Dedifferentiated amniotic fluid mesenchymal stem cell (primary cell): Measurements from ENCODE around the gene TTR.

Experiments used
- DNase-seq: peaks from one replicate; pipeline ENCODE4 v3.0.0-alpha.2; 2016; ENCODE audit errors: extremely low spot score

The TTR gene

DNA sequence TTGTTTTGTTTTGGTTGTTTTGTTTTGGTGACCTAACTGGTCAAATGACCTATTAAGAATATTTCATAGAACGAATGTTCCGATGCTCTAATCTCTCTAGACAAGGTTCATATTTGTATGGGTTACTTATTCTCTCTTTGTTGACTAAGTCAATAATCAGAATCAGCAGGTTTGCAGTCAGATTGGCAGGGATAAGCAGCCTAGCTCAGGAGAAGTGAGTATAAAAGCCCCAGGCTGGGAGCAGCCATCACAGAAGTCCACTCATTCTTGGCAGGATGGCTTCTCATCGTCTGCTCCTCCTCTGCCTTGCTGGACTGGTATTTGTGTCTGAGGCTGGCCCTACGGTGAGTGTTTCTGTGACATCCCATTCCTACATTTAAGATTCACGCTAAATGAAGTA lies at the start of gene TTR:
TTR (plus strand) TSS at position 250 of the 400 bp plus-strand sequence; CDS start at position 276, 26 bp downstream.
- DNase-seq, result no peak

DNA sequence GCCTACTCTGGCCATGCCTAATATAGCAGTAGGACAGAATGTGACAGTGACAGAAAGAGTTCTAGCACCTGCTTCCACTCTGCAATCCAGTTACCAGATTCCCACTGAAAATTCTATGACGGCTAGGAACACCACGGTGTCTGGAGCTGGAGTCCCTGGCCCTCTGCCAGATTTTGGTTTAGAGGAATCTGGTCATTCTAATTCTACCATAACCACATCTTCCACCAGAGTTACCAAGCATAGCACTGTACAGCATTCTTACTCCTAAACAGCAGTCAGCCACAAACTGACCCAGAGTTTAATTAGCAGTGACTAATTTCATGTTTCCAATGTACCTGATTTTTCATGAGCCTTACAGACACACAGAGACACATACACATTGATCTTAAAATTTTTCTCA lies 45.2 kb upstream of the TTR start:
- DNase-seq, result no peak

DNA sequence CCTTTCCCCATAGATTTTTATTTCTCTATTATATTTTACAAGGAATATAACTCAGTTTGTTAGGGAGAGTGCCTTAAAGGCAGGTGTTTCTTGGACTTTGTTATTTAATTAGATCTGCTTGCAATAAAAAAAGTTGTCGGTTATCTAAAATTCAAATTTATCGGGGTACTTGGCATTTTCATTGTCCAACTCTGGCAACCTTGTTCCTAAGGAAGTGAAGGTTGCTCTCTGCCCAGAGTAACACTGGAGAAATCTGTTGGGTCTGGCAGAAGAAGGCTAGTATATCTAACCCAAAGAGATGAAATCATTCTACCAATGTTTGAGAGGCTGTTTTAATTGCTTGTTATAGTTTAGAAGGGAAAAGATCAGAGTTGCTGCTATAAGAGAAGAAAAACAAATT lies 42.8 kb upstream of the TTR start:
- no peak for DNase-seq

DNA sequence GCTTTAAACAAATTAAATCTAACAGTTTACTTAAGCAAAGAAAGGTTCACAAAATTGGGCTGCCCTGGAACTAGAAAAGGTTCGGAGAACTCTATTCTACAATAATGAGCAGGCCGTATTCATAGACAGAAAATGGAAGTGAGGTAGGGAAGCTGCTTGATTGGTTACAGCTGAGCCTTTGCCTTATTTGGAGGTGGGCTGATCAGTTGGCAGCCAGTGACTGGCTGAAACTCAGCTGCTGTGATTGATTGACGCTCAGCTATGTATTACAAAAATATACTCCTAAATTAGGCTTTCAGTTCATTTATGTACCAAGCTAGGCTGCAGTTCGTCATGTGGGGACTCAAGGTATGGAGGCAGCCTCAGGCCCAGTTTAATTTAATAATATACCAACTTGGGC lies 42.3 kb upstream of the TTR start:
- DNase-seq, result no peak

DNA sequence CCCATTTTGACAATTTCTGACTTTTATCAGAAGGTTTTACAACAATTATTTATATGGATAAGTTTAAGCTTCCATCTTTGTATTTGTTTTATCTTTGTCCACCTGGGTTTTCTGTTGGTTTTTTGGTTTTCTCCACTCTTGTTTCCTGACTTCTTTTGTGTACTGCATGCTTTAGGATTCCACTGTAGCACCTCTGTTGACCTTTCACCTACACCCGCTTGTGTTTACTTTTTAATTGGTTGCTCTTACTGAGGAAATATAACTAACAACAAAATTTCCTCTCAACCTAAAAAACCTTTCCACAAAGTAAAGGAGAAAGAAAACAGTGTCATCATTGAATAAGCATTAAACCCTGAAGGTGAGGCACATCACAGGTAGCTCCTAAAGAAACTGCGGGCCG lies 39.8 kb upstream of the TTR start:
- no peak for DNase-seq

DNA sequence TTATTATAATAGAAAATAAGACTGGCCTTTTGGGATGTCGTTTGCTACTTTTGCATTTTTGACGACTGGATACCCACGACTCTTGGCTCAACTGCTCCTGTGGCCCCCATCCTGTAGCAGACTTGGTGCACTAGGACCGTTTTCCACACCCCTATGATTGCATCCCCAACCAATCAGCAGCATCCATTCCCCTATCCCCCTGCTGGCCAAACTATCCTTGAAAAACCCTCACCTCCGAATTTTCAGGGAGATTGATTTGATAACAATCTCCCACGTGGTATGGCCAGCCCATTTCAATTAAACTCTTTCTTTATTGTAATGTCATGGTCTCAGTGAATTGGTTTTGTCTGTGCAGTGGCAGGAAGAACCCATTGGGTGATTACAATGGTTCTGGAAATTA lies 37.9 kb upstream of the TTR start:
- no peak for DNase-seq

DNA sequence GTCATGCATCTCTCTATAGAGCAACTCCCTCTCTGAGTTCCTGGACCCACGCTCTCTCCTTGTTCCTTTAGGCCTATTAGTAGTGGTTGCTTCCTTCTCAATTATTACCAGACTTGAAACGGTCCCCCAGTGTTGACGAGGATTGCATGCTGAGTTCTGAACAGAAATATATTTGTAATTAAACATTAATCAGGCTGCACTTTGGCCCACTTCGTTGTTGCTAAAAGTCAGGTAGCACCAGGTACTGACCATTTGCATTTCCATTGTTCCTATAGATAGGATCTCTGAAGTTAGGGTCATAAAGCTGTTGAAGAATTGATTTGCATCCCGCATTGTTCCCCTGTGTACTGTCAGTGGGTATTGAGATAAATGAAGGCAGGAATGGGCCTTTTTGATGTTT lies 36.9 kb upstream of the TTR start:
- DNase-seq, result no peak

DNA sequence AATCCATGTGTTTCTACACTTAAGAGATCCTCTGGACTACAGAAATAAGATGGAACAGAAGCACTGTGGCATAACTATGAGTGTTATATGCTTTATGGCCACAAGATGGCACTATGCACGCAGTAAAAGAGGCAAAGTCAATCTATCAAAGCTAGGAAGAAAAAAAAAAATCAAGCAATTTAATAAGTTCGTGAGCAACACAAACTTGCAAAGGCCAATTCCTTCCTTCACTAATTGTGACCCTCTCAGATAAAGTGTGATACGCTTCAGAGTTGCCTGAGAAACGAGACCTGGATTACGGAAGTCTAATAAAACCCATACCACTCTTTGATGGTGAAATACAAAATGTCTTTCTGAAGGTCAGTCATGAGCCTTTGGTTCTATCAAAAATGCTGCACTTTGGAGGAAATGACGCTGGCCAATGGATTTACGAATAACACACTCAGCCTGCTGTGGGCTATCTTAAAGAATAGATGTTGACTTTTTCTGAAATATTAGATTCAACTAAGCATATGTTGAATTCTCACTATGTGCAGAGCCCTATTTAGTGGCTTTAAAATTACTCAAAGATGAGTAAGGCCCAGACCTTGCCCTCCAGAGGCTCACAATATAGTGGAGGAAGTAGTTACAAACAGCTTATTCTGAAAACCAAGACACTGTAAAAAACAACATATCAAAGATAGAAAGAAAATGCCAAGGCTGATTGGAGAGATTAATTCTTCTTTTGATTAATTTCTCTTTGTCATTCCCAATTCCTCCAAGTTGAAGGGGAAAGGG lies 35.5 kb upstream of the TTR start:
- peak; percentile 72 for DNase-seq

DNA sequence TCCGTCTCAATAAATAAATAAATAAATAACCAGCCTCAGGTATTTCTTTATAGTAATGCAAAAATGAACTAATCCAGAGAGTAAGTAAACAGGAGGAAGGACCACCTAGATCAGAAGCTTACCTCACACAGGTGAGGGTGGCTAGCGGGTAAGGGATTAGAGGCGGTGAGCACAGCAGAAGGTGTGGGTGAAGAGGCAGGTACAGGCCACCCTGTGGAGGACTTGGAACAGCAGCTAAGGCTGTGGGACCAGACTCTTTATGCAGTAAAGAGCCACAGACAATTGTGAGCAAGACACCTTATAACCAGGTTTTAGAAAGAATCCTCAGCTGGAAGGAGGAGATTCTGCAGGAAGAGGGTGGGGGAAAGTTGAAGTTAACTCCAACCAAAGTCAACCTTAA lies 34.2 kb upstream of the TTR start:
- no peak for DNase-seq

DNA sequence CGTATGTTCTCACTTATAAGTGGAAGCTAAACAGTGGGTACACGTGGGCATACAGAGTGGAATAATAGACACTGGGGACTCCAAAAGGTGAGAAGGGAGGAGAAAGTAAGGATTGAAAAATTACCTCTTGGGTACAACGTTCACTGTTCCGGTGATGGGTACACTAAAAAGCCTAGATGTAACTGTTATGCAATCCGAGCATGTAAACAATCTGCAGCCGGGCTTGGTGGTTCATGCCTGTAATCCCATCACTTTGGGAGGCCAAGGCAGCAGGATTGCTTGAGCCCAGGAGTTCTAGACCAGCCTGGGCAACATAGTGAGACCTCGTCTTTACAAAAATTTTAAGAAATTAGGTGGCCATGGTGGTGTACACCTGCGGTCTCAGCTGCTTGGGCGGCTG lies 33.1 kb upstream of the TTR start:
- no peak for DNase-seq

DNA sequence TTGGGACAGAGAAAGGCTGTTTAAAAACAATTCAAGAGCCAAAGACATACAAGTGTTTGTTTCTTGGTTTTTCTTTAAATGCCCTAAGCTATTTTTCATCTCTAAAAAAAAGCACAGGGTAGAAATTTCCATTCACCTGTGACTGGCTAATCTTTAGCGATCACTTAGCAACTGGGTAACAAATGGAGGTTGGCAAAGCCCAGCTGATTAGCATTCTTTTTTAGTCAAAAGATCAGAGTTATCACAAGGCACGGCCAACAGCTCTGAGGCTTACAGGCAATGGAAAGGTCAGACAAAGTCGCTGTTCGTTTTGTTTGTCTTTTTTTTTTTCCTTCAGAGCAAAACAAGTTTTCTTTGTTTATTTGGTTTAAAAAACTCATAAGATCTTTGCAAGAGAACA lies 29.0 kb upstream of the TTR start:
- no peak for DNase-seq

DNA sequence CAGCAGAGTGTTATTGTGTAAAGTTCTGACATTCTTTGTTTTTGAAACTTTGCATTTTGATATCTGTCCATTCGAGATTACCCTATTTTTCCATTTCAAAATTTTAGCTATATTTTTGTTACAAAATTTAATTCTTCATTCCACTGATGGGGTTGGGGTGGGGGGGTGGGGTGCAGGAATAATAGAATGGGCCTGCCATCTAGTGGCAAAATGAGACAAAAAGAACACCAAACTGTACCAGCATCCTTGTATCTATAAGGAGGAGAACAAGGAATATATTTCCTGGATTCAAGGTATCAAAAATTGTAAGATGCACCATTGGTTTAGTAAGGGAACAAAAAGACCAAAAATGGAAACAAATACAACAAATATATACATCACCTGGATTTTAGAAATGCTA lies 27.9 kb upstream of the TTR start:
- DNase-seq, result no peak

DNA sequence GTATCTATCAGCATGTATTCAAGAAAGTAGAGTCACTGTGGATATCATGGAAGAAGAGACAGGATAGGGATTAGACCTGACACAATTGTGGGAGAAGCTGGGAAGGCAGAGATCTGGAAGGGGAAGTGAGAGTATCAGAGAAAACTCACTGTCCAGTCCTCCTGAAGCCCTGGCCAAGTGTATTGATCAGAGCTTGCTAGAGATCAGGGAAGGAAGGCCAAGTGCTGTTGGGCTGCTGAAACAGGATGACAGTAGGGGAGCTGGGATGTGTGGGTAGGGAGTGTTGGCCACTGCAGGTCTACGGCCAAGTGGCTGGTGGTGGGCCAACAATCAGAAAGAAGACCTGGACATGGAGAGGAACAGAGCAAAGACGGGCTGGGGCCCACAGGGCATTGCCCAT lies 26.3 kb upstream of the TTR start:
- no peak for DNase-seq

DNA sequence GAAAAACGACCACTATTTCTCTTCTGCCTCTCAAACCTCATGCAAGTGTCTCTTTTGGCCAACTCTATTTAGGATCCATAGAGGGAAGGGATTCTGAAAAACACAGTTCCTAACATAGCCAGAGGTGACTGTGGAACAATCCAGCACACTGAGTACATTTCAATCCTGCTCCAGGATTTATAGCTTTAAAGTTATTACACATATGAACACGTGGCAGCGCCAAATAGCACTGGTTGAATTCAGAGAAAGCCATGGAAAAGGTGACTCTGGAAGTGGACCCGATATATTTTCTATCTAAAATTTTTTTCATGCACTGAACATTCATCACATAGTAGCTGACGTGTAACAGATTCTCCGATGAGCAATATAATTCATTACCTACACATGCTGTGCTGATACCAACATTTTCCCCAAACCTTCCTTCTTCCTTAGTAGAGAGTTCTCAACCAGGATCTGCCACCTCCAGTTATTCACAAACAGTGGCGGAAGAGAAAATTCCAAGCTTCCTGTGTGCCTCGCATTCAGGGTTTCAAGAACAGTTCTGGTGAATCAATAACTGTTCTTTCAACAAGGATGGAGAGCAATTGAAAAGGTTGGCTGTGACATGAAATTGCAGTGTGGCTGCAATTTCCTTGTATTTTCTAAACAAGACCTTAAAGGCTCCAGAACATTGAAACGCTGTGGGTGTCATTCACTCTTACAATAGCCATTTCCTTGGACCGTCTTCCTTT lies 25.7 kb upstream of the TTR start:
- DNase-seq, result no peak

DNA sequence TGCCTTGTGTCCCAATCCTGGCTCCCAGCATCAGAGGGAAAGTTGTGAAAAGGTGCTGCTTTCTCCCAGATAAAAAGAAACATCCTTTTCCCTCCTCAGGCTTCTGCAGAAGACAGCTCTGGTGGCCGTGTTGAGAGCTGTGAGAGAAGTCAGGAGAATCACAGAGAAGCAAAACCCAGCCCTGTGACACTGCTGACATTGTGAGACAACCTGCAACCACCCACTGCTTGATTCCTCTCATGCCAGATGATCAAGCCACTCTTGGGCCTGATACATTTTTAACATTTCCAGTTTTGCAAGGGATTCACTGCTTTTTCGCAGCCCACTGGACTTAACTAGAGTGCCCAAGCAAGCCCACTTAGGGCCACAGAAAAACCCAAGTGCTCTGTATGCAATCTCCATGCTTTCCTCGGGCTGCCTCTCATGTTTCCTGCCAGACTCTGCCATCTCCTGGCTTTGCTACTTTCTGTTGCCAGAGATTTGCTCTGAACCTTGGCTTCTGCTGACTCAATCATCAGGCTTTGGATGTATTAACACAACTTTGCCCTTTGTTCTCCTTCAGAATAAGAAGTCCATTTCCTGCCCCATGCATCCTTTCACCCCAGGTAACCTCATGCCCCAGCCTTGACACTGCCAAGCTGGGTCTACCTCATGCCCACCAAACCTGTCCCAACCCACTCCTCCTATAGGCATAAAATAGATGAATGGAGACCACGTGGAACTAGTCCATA lies 24.9 kb upstream of the TTR start:
- DNase-seq, result no peak

DNA sequence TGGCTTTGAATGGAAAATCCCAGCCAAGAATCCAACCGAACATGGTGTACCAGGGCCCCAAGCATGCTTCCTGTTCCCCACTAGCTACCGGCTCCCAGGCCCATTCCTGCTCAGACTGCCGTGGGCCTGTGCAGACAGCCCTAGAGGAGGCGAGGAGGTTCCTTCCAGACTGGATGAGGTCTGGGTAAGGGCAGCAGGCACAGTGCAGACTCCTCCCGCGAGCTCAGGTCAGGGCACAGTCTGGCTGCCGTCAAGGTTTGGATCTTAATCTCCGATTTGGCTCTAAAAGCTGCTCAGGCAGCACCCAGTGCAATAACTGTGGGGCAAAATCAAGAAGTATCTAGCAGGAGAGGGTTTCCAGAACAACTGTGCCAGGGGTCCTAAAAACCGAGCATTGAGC lies 19.3 kb upstream of the TTR start:
- DNase-seq, result no peak

DNA sequence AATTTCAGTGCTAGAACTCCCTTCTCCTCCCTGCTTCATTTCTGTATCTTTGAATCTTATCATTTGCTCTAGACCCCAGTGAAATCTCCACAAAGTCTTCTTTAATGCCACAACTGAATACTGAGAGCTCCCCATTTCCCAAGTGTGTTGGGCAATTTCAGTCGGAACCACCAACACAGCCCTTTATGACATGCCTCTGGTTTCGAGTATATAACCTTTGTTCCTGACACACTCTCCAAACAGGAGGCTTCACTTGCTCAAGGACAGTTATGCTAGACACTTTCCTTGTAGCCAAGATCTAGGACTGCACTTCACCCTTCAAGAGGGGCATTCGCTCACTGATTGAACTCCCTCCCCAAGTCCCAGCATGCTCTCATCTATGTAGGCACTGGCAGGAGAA lies 18.6 kb upstream of the TTR start:
- DNase-seq, result no peak

DNA sequence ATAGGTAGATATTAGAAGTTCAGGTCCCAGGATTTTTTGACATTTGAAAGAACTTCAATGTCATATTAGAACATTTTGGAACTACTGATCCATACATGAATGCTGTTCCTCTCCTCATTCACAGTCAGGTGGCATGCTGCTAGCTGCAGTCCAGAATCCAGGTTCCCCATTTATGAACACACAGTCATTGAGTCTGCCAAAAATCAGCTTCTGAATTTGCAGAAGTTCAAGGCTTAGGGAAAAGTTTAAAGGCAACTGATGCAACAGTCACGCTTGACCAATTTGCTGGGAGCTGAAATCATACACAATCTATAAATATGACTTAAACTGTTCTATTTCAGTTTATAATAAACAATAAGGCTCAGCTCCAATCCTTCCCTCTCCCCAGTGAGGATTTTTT lies 17.3 kb upstream of the TTR start:
- DNase-seq, result no peak

DNA sequence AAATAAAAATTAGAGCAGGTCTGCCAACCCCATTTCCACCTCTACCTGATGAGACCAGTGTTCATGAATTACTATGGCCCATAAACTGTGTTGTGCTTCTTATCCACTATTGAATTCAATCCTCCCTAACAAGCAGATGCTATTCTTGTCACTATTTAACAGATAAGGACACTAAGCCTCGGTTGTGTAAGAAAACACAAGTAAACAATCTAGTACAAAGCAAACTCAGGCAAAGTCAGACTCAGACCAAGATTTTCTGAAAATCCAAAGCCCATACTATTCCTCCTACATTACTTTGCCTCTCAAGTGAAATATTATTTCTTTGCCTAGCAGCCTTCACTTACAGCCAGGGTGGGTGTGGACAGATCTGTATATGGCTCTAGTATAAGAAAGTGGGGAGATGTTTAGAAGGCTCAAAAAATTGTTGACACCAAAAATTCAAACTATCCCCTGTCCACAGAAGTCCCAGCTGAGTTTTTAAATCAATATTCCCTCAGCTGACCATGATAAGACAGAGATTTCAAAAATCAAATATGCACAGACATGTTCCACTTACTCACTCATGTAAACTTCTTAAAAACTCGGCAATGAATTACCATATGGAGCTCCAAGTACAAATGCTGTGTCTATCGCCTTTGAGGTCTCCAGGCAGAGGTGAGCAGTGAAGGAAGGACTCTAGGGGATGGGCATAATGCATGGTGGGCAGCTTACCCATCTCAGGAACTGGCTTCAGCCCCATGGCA lies 16.0 kb upstream of the TTR start:
- no peak for DNase-seq

DNA sequence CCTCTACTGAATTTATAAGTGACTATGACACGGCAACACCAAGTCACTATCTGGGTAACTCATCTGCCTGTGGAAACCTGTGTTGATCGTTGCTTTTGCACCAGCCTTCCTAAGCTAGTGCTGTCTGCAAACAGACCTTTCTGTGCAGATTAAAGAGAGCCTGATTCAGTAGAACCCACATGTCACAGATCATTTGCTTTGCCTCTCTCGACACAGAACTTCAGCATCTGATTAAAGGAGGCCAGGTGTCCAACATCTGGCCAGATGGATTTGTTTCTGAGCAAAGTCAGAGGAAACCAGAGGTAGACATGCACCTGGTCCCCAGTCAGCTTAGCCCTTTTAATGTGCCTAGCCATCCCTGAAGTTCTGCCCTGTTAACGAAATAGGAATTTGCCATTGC lies 15.0 kb upstream of the TTR start:
- no peak for DNase-seq

DNA sequence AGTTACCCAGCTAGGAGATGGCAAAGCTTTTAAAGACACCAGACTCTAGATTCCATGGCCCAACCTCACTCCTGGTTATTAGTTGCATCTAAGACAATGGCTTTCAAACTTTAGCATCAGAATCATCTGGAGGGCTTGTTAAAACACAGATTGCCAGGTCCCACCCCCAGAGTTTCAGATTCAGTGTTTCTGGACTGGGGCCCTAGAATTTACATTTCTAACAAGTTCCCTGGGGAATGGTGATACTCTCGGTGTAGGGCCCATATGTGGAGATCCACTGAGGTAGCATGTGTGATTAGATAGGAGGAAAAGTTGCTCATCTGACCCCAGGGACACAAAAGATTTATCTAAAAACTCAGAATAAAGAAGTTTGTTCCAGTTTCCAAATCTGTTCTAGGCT lies 14.5 kb upstream of the TTR start:
- DNase-seq, result no peak

DNA sequence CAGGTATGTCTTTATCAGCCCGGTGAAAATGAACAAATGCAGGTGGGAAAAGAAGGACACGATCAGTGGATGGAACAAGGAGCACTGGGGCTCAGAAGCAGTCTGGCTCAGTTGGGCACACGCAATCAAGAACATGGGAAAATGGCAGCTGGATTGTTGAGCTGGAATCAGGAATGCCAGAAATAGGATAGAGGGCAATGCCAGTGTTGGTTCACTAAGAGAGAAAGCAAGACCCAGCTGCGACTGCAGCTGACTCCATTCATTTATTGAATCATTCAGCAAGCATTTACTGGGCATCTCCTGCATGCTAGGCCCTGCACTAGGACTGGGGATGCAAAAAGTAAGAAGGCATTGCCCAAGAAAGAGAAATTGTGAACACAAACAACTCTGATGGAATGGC lies 13.6 kb upstream of the TTR start:
- no peak for DNase-seq
